HCT116 (cell line): ENCODE data around the gene DNAJC1. TPM values are rescaled to one million over a fixed set of nuclear protein-coding genes. Genes with fewer than 3 reads are reported as not detected.

ENCODE experiments used
- ATAC-seq: fragments of 200-7000 bp; cut with Tn5 transposase; 2 replicates; pipeline ENCODE4 v1.9.1; 2020; ENCODE audit warnings: mild to moderate bottlenecking, moderate library complexity
- BruUV-seq: library from RNA; stranded (reverse); fragments of 400-500 nt; replicated peaks from 2 replicates; lab custom pipeline; 2021; lab: Mats Ljungman, UMichigan
- CTCF ChIA-PET: fragments of 300-600 bp; sonication (Branson Sonifier 250); formaldehyde crosslinking; loops from one replicate; lab custom pipeline; 2021; ENCODE audit warnings: antibody characterized with exemption; lab: Charles Lee
- POLR2A ChIA-PET: fragments of 300-600, 350-600 bp; sonication (Branson Sonifier 250); formaldehyde crosslinking; loops from one replicate; lab custom pipeline; 2021; ENCODE audit warnings: antibody characterized with exemption; lab: Charles Lee
- RAD21 ChIA-PET, 2 experiments: fragments of 300-600 bp; sonication (Branson Sonifier 250); formaldehyde crosslinking; loops; one replicate each; lab custom pipeline; 2023; ENCODE audit warnings: low total read pairs in 2 of 2; ENCODE audit not compliant: uncharacterized antibody in 2 of 2, unreplicated experiment in 2 of 2, low non-redundant PET in 1 of 2; lab: Charles Lee
- DNase-seq: peaks from one replicate; pipeline ENCODE4 v3.0.0-alpha.2; 2010; ENCODE audit warnings: low read depth, low spot score
- H2AFZ ChIP-seq: fragments of 200-600 bp; shearing (Covaris generic), sonication (generic); 2 replicates; pipeline ENCODE4 v1.6.1; 2017; ENCODE audit warnings: low read depth, mixed run types, mixed read lengths, antibody characterized with exemption, low read length; ENCODE audit not compliant: poor library complexity, severe bottlenecking
- H3K27ac ChIP-seq: 2 replicates; pipeline ENCODE4 v1.5.1; 2012; ENCODE audit warnings: low read depth, low read length
- H3K27me3 ChIP-seq: fragments of 200-600 bp; sonication (generic); 2 replicates; pipeline ENCODE4 v1.6.1; 2016; ENCODE audit warnings: mixed run types, low read length, mixed read lengths; ENCODE audit not compliant: insufficient read depth
- H3K36me3 ChIP-seq, 2 experiments: fragments of 200-500 bp in 1 of 2; fragments of 200-600 bp in 1 of 2; sonication (Bioruptor generic) in 1 of 2; sonication (generic) in 1 of 2; 2 replicates each; pipeline versions ENCODE4 v1.5.1 to v1.6.1; 2014 to 2016; ENCODE audit warnings: low read length in 2 of 2, inconsistent platforms in 1 of 2, mixed read lengths in 1 of 2, mixed run types in 1 of 2; ENCODE audit not compliant: insufficient read depth in 2 of 2, control insufficient read depth in 1 of 2
- H3K4me1 ChIP-seq, 2 experiments: fragments of 200-600 bp in 1 of 2; sonication (generic) in 1 of 2; 2 replicates each; pipeline versions ENCODE4 v1.5.1 to v1.6.1; 2012 to 2017; ENCODE audit warnings: low read length in 2 of 2, inconsistent platforms in 1 of 2, mild to moderate bottlenecking in 1 of 2, mixed read lengths in 1 of 2, mixed run types in 1 of 2, moderate library complexity in 1 of 2; ENCODE audit not compliant: insufficient read depth in 2 of 2, control insufficient read depth in 1 of 2
- H3K4me2 ChIP-seq: fragments of 200-600 bp; sonication (generic); 2 replicates; pipeline ENCODE4 v1.6.1; 2017; ENCODE audit warnings: mixed run types, low read length, mixed read lengths
- H3K4me3 ChIP-seq, 2 experiments: fragments of 200-600 bp in 1 of 2; sonication (generic) in 1 of 2; replicated peaks in 1 of 2; 2 replicates each; pipeline ENCODE4 v1.5.1; 2011 to 2016; ENCODE audit warnings: low read length in 2 of 2, control low read depth in 1 of 2, low read depth in 1 of 2, mild to moderate bottlenecking in 1 of 2, mixed read lengths in 1 of 2, mixed run types in 1 of 2
- H3K79me2 ChIP-seq: fragments of 200-600 bp; sonication (generic); 2 replicates; pipeline ENCODE4 v1.6.1; 2017; ENCODE audit warnings: mild to moderate bottlenecking, mixed run types, low read length, moderate library complexity, mixed read lengths; ENCODE audit not compliant: insufficient read depth
- H3K9ac ChIP-seq: fragments of 200-600 bp; sonication (generic); 2 replicates; pipeline ENCODE4 v1.6.1; 2016; ENCODE audit warnings: low read length, mixed read lengths
- H3K9me2 ChIP-seq: fragments of 200-600 bp; sonication (generic), shearing (Covaris generic); 2 replicates; pipeline ENCODE4 v1.6.1; 2017; ENCODE audit warnings: mixed run types, mild to moderate bottlenecking, moderate library complexity; ENCODE audit not compliant: insufficient read depth
- H3K9me3 ChIP-seq, 2 experiments: fragments of 200-500 bp in 1 of 2; fragments of 200-600 bp in 1 of 2; sonication (Bioruptor generic) in 1 of 2; sonication (generic) in 1 of 2; 2 replicates each; pipeline ENCODE4 v1.6.1; 2014 to 2017; ENCODE audit warnings: low read length in 2 of 2, mixed read lengths in 2 of 2, inconsistent platforms in 1 of 2, low read depth in 1 of 2, mild to moderate bottlenecking in 1 of 2, mixed run types in 1 of 2, moderate library complexity in 1 of 2; ENCODE audit not compliant: control insufficient read depth in 1 of 2, insufficient read depth in 1 of 2
- H4K20me1 ChIP-seq: fragments of 200-600 bp; sonication (generic), shearing (Covaris generic); 2 replicates; pipeline ENCODE4 v1.6.1; 2017; ENCODE audit warnings: mixed run types, mild to moderate bottlenecking, moderate library complexity; ENCODE audit not compliant: insufficient read depth
- CEBPB ChIP-seq: IDR thresholded peaks from 2 replicates; pipeline ENCODE4 v1.6.1; 2012; ENCODE audit warnings: low read depth
- CTCF ChIP-seq, 3 experiments: fragments of 200-600 bp in 1 of 3; sonication (generic) in 1 of 3; IDR thresholded peaks in 2 of 3; conservative IDR thresholded peaks in 1 of 3; 2 replicates each; pipeline ENCODE4 v1.5.1; 2012 to 2017; ENCODE audit warnings: low read depth in 2 of 3, low read length in 2 of 3, antibody characterized with exemption in 1 of 3, borderline replicate concordance in 1 of 3, control low read depth in 1 of 3, mild to moderate bottlenecking in 1 of 3, mixed read lengths in 1 of 3, mixed run types in 1 of 3, moderate library complexity in 1 of 3; ENCODE audit not compliant: insufficient read depth in 1 of 3
- EZH2 ChIP-seq: fragments of 200-600 bp; sonication (generic); IDR thresholded peaks from 2 replicates; pipeline ENCODE4 v1.6.1; 2017; ENCODE audit warnings: antibody characterized with exemption, mixed run types
- EZH2phosphoT487 ChIP-seq: fragments of 200-600 bp; IDR thresholded peaks from 2 replicates; pipeline ENCODE4 v1.6.1; 2018; ENCODE audit warnings: antibody characterized with exemption, borderline replicate concordance
- RAD21 ChIP-seq: IDR thresholded peaks from 2 replicates; pipeline ENCODE4 v1.6.1; 2012; ENCODE audit warnings: low read depth, mild to moderate bottlenecking
- intact Hi-C: fragments of 100-400 bp; cut with micrococcal nuclease; formaldehyde crosslinking; loops from 2 replicates; pipeline ENCODE4 v1.10.0; 2022
- total RNA-seq: library from RNA; stranded (reverse); gene quantifications from one replicate; pipeline ENCODE4 v1.2.1, GENCODE V29; 2021; ENCODE audit not compliant: unreplicated experiment

The DNAJC1 gene
- total RNA-seq, 1 experiment from 2014 or later = 17.9 TPM

GRCh38 chr10:22016046-22016705 is 12.6 kb upstream of the DNAJC1 start (continued):
- no peak for TF ChIP-seq EZH2

GRCh38 chr10:22010973-22011408 is 7.5 kb upstream of the DNAJC1 start:
- H3K36me3 ChIP-seq = no peaks in the 10 kb centered on the region
- intact Hi-C loops = loop anchor here (5.0 to 10.0 kb wide), 2 partner anchors 214 to 976 kb away; no protein-coding TSS in a partner anchor
- H3K9me3 ChIP-seq = no peaks in the 10 kb centered on the region; a peak in 1 of 4 replicates
- H3K9ac ChIP-seq = no peak overlapping the region
- H4K20me1 ChIP-seq = no peaks in the 10 kb centered on the region
- no TSS peak for BruUV-seq
- ATAC-seq = no peak
- POLR2A ChIA-PET = no interaction called here
- no peaks in the 10 kb centered on the region for H3K27me3 ChIP-seq
- H3K4me2 ChIP-seq = no peak overlapping the region
- TF ChIP-seq EZH2phosphoT487 (no peak), CEBPB (no peak), CTCF (IDR thresholded peaks at IDR 0.05 in 2 of 3, conservative IDR thresholded peaks at IDR 0.05 in 1 of 3; ENCODE audit: borderline replicate concordance in 1 of 3, insufficient read depth in 1 of 3, low read depth in 2 of 3, low read length in 2 of 3) (peak in 1 of 3 experiments; percentile 40; a peak in 2 of 6 replicates), RAD21 (peak; percentile 55)
- TF ChIP-seq, all 23 proteins: peak for 2
- ChIA-PET CTCF (interaction anchor here (0.7 to 1.1 kb wide), 3 partner anchors 20 to 812 kb away, joined by 3 to 4 read pairs (median 3); no protein-coding TSS in a partner anchor), RAD21 (interaction anchor here in 1 of 2 experiments (0.7 kb wide), 1 partner anchor 177 kb away, joined by 5 read pairs; no protein-coding TSS in a partner anchor)
- Histone ChIP-seq H3K4me1 (no peaks in the 10 kb centered on the region), H2AFZ (peak overlapping the region; percentile 95), H3K4me3 (no peak overlapping the region), H3K9me2 (no peaks in the 10 kb centered on the region), H3K27ac (no peak overlapping the region), H3K79me2 (no peaks in the 10 kb centered on the region)
- DNase-seq = peak; percentile 18
